WTC11 (cell line): ENCODE results near the gene PSMA3. TPM values are rescaled to one million over a fixed set of nuclear protein-coding genes. Genes with fewer than 3 reads are reported as not detected.

ENCODE experiments used
- ATAC-seq: fragments of 200-7000 bp; cut with Tn5 transposase; 2 replicates; pipeline ENCODE4 v1.10.0; 2021; ENCODE audit warnings: mild to moderate bottlenecking, moderate library complexity
- CTCF ChIA-PET: fragments of 300-600 bp; sonication (Branson Sonifier 250); formaldehyde crosslinking; loops from one replicate; lab custom pipeline; 2021; ENCODE audit warnings: antibody characterized with exemption; lab: Charles Lee
- POLR2A ChIA-PET: fragments of 350-600 bp; sonication (Branson Sonifier 250); formaldehyde crosslinking; loops from one replicate; lab custom pipeline; 2021; ENCODE audit warnings: antibody characterized with exemption; lab: Charles Lee
- DNase-seq: peaks from one replicate; pipeline ENCODE4 v3.0.0; 2021; ENCODE audit warnings: low spot score
- H3K27ac Mint-ChIP-seq: 2 replicates; pipeline ENCODE4 v1.8.0; 2021; ENCODE audit warnings: mixed read lengths
- H3K27me3 Mint-ChIP-seq: 2 replicates; pipeline ENCODE4 v1.8.0; 2021; ENCODE audit warnings: low read depth, mild to moderate bottlenecking, moderate library complexity, mixed read lengths
- H3K36me3 Mint-ChIP-seq: 2 replicates; pipeline ENCODE4 v1.8.0; 2021; ENCODE audit warnings: mixed read lengths
- H3K4me1 Mint-ChIP-seq: 2 replicates; pipeline ENCODE4 v1.8.0; 2022; ENCODE audit warnings: mixed read lengths
- H3K4me3 Mint-ChIP-seq: 2 replicates; pipeline ENCODE4 v1.8.0; 2021; ENCODE audit warnings: mild to moderate bottlenecking, moderate library complexity, mixed read lengths
- H3K9me3 Mint-ChIP-seq: 2 replicates; pipeline ENCODE4 v1.8.0; 2021; ENCODE audit warnings: mixed read lengths
- CREM ChIP-seq: sonication (generic); formaldehyde crosslinking; IDR thresholded peaks from 2 replicates; pipeline ENCODE4 v1.8.1; 2022; ENCODE audit warnings: mild to moderate bottlenecking, missing genetic modification reagents, moderate library complexity
- FOXK1 ChIP-seq: sonication (generic); formaldehyde crosslinking; IDR thresholded peaks from 2 replicates; pipeline ENCODE4 v1.8.0; 2022; ENCODE audit warnings: mild to moderate bottlenecking, moderate library complexity, missing genetic modification reagents
- JAZF1 ChIP-seq: fragments of 250-450 bp; sonication (Bioruptor Pico); IDR thresholded peaks from 2 replicates; pipeline ENCODE4 v1.9.0; 2021; ENCODE audit warnings: moderate library complexity, mild to moderate bottlenecking, inconsistent platforms
- MYBL2 ChIP-seq: sonication (generic); formaldehyde crosslinking; IDR thresholded peaks from 2 replicates; pipeline ENCODE4 v1.8.1; 2023; ENCODE audit warnings: mild to moderate bottlenecking, moderate library complexity, missing genetic modification reagents
- NFATC4 ChIP-seq: fragments of 250-450 bp; sonication (Bioruptor Pico); IDR thresholded peaks from 2 replicates; pipeline ENCODE4 v1.9.0; 2021; ENCODE audit warnings: mild to moderate bottlenecking
- NR3C1 ChIP-seq: sonication (generic); formaldehyde crosslinking; conservative IDR thresholded peaks from 2 replicates; pipeline ENCODE4 v1.8.1; 2023; ENCODE audit warnings: low read depth, mild to moderate bottlenecking, missing genetic modification reagents
- OVOL2 ChIP-seq: fragments of 250-450 bp; sonication (Bioruptor Pico); IDR thresholded peaks from 2 replicates; pipeline ENCODE4 v1.9.0; 2021; ENCODE audit warnings: mild to moderate bottlenecking, borderline replicate concordance
- PRRX2 ChIP-seq: fragments of 250-450 bp; sonication (Bioruptor Pico); IDR thresholded peaks from 2 replicates; pipeline ENCODE4 v1.8.0; 2021; ENCODE audit warnings: mild to moderate bottlenecking
- ZNF138 ChIP-seq: sonication (generic); formaldehyde crosslinking; conservative IDR thresholded peaks from 2 replicates; pipeline ENCODE4 v1.8.1; 2022; ENCODE audit warnings: mild to moderate bottlenecking, moderate library complexity, missing genetic modification reagents
- ZNF317 ChIP-seq: sonication (generic); formaldehyde crosslinking; IDR thresholded peaks from 2 replicates; pipeline ENCODE4 v1.8.1; 2023; ENCODE audit warnings: low read depth, mild to moderate bottlenecking, moderate library complexity, missing genetic modification reagents, borderline replicate concordance
- total RNA-seq: library from RNA; stranded (reverse); gene quantifications from 3 replicates; pipeline ENCODE4 v1.2.3, GENCODE V29; 2021
- TF ChIP-seq, protein P1 (sequence below): fragments of 200-600 bp; IDR thresholded peaks from 2 replicates; pipeline ENCODE4 v1.8.0; 2022; ENCODE audit warnings: antibody characterized with exemption
- TF ChIP-seq, protein P2 (sequence below): sonication (generic); formaldehyde crosslinking; IDR thresholded peaks from 2 replicates; pipeline ENCODE4 v1.8.0; 2023; ENCODE audit warnings: missing genetic modification reagents, mild to moderate bottlenecking, borderline replicate concordance
- TF ChIP-seq, protein P3 (sequence below): sonication (generic); formaldehyde crosslinking; IDR thresholded peaks from 2 replicates; pipeline ENCODE4 v1.8.0; 2022; ENCODE audit warnings: mild to moderate bottlenecking, missing genetic modification reagents
- TF ChIP-seq, protein P4 (sequence below): sonication (generic); formaldehyde crosslinking; IDR thresholded peaks from 2 replicates; pipeline ENCODE4 v1.8.0; 2022; ENCODE audit warnings: mild to moderate bottlenecking, missing genetic modification reagents
- TF ChIP-seq, protein P5 (sequence below): fragments of 250-450 bp; sonication (Bioruptor Pico); IDR thresholded peaks from 2 replicates; pipeline ENCODE4 v1.8.0; 2021; ENCODE audit warnings: mild to moderate bottlenecking
- TF ChIP-seq, protein P6 (sequence below): fragments of 250-450 bp; sonication (Bioruptor Pico); IDR thresholded peaks from 2 replicates; pipeline ENCODE4 v1.9.0; 2021; ENCODE audit warnings: mild to moderate bottlenecking
- TF ChIP-seq, protein P7 (sequence below): sonication (generic); formaldehyde crosslinking; IDR thresholded peaks from 2 replicates; pipeline ENCODE4 v1.8.0; 2022; ENCODE audit warnings: mild to moderate bottlenecking, missing genetic modification reagents
- TF ChIP-seq, protein P8 (sequence below): sonication (generic); formaldehyde crosslinking; IDR thresholded peaks from 2 replicates; pipeline ENCODE4 v1.8.1; 2023; ENCODE audit warnings: mild to moderate bottlenecking, missing genetic modification reagents

The PSMA3 gene
- total RNA-seq, 1 experiment from 2014 or later, result 286 TPM

DNA sequence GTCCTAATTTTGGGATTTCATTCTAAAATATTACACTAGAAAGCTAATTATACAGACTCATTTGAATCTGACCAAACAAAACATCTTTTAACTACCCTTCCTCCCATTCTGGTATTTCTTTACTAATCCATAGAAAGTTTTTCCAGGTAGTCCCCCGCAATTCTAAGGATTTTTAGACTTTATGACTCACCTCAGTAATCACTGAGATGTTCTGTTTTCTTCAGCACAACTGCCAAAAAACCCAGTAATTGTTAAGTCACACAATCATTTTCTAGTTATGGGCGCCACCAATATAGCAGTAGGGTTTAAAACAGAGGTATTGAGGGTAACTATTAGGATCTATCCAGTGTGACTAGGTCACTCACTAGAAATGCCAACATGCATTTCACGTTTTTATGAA lies 52.1 kb downstream of the PSMA3 start:
- DNase-seq, result no peak
- Mint-ChIP-seq H3K4me3 (no peak overlapping the region), H3K4me1 (peaks cover 14% of the 10 kb centered on the region), H3K27ac (no peak overlapping the region)
- no peak for ATAC-seq
- no peak for TF ChIP-seq FOXK1 (CRISPR knock-in tag)
- TF ChIP-seq, protein P1, sequence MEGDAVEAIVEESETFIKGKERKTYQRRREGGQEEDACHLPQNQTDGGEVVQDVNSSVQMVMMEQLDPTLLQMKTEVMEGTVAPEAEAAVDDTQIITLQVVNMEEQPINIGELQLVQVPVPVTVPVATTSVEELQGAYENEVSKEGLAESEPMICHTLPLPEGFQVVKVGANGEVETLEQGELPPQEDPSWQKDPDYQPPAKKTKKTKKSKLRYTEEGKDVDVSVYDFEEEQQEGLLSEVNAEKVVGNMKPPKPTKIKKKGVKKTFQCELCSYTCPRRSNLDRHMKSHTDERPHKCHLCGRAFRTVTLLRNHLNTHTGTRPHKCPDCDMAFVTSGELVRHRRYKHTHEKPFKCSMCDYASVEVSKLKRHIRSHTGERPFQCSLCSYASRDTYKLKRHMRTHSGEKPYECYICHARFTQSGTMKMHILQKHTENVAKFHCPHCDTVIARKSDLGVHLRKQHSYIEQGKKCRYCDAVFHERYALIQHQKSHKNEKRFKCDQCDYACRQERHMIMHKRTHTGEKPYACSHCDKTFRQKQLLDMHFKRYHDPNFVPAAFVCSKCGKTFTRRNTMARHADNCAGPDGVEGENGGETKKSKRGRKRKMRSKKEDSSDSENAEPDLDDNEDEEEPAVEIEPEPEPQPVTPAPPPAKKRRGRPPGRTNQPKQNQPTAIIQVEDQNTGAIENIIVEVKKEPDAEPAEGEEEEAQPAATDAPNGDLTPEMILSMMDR, result no peak
- TF ChIP-seq, protein P2, sequence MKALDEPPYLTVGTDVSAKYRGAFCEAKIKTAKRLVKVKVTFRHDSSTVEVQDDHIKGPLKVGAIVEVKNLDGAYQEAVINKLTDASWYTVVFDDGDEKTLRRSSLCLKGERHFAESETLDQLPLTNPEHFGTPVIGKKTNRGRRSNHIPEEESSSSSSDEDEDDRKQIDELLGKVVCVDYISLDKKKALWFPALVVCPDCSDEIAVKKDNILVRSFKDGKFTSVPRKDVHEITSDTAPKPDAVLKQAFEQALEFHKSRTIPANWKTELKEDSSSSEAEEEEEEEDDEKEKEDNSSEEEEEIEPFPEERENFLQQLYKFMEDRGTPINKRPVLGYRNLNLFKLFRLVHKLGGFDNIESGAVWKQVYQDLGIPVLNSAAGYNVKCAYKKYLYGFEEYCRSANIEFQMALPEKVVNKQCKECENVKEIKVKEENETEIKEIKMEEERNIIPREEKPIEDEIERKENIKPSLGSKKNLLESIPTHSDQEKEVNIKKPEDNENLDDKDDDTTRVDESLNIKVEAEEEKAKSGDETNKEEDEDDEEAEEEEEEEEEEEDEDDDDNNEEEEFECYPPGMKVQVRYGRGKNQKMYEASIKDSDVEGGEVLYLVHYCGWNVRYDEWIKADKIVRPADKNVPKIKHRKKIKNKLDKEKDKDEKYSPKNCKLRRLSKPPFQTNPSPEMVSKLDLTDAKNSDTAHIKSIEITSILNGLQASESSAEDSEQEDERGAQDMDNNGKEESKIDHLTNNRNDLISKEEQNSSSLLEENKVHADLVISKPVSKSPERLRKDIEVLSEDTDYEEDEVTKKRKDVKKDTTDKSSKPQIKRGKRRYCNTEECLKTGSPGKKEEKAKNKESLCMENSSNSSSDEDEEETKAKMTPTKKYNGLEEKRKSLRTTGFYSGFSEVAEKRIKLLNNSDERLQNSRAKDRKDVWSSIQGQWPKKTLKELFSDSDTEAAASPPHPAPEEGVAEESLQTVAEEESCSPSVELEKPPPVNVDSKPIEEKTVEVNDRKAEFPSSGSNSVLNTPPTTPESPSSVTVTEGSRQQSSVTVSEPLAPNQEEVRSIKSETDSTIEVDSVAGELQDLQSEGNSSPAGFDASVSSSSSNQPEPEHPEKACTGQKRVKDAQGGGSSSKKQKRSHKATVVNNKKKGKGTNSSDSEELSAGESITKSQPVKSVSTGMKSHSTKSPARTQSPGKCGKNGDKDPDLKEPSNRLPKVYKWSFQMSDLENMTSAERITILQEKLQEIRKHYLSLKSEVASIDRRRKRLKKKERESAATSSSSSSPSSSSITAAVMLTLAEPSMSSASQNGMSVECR (CRISPR knock-in tag), result no peak
- no peak for TF ChIP-seq JAZF1
- no peak for TF ChIP-seq PRRX2 (CRISPR knock-in tag)
- TF ChIP-seq, all 79 proteins: peak for 0
- Mint-ChIP-seq H3K36me3 (peaks cover 37% of the 10 kb centered on the region), H3K9me3 (no peaks in the 10 kb centered on the region), H3K27me3 (no peaks in the 10 kb centered on the region)
- POLR2A ChIA-PET, result interaction anchor here (2.3 kb wide), 1 partner anchor 52 kb away, joined by 21 read pairs; the partner anchor contains the start of gene PSMA3
- CTCF ChIA-PET, result no interaction called here

DNA sequence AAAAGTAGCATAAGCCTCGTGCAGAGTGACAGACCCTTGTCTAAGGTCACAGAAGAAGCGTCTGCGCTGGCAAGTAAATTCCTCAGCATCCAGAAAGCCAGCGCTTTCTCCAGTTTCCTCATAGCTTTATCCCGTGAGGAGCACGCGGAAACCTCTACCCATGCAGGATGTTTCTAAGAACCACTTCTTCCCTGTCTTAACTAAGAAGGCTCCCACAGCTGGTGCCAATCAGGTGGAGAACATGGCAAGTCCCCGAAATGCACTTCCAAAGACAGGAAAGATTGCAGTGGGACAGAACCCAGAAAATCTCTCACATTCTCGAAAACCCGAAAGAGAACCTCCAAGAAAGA lies 52.7 kb downstream of the PSMA3 start:
- no peaks in the 10 kb centered on the region for H3K9me3 Mint-ChIP-seq
- ChIA-PET CTCF (no interaction called here), POLR2A (interaction anchor here (1.1 to 2.3 kb wide), 3 partner anchors 39 to 98 kb away, joined by 4 to 21 read pairs (median 9); partner anchors contain the start of genes PSMA3 and TOMM20L)
- no peak overlapping the region for H3K4me3 Mint-ChIP-seq
- peaks cover 36% of the 10 kb centered on the region for H3K36me3 Mint-ChIP-seq
- DNase-seq, result no peak
- no peak for ATAC-seq
- no peaks in the 10 kb centered on the region for H3K27me3 Mint-ChIP-seq
- peaks cover 14% of the 10 kb centered on the region for H3K4me1 Mint-ChIP-seq
- H3K27ac Mint-ChIP-seq, result no peak overlapping the region
- TF ChIP-seq, protein P3, sequence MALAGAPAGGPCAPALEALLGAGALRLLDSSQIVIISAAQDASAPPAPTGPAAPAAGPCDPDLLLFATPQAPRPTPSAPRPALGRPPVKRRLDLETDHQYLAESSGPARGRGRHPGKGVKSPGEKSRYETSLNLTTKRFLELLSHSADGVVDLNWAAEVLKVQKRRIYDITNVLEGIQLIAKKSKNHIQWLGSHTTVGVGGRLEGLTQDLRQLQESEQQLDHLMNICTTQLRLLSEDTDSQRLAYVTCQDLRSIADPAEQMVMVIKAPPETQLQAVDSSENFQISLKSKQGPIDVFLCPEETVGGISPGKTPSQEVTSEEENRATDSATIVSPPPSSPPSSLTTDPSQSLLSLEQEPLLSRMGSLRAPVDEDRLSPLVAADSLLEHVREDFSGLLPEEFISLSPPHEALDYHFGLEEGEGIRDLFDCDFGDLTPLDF (CRISPR knock-in tag), result no peak
- TF ChIP-seq OVOL2 (CRISPR knock-in tag) (no peak), MYBL2 (no peak), PRRX2 (CRISPR knock-in tag) (no peak), NFATC4 (CRISPR knock-in tag) (no peak), CREM (CRISPR knock-in tag) (no peak), ZNF138 (no peak), ZNF317 (CRISPR knock-in tag) (no peak), NR3C1 (CRISPR knock-in tag) (no peak)
- TF ChIP-seq, protein P4, sequence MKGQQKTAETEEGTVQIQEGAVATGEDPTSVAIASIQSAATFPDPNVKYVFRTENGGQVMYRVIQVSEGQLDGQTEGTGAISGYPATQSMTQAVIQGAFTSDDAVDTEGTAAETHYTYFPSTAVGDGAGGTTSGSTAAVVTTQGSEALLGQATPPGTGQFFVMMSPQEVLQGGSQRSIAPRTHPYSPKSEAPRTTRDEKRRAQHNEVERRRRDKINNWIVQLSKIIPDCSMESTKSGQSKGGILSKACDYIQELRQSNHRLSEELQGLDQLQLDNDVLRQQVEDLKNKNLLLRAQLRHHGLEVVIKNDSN (CRISPR knock-in tag), result no peak
- TF ChIP-seq, protein P5, sequence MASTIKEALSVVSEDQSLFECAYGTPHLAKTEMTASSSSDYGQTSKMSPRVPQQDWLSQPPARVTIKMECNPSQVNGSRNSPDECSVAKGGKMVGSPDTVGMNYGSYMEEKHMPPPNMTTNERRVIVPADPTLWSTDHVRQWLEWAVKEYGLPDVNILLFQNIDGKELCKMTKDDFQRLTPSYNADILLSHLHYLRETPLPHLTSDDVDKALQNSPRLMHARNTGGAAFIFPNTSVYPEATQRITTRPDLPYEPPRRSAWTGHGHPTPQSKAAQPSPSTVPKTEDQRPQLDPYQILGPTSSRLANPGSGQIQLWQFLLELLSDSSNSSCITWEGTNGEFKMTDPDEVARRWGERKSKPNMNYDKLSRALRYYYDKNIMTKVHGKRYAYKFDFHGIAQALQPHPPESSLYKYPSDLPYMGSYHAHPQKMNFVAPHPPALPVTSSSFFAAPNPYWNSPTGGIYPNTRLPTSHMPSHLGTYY, result no peak
- TF ChIP-seq, protein P6, sequence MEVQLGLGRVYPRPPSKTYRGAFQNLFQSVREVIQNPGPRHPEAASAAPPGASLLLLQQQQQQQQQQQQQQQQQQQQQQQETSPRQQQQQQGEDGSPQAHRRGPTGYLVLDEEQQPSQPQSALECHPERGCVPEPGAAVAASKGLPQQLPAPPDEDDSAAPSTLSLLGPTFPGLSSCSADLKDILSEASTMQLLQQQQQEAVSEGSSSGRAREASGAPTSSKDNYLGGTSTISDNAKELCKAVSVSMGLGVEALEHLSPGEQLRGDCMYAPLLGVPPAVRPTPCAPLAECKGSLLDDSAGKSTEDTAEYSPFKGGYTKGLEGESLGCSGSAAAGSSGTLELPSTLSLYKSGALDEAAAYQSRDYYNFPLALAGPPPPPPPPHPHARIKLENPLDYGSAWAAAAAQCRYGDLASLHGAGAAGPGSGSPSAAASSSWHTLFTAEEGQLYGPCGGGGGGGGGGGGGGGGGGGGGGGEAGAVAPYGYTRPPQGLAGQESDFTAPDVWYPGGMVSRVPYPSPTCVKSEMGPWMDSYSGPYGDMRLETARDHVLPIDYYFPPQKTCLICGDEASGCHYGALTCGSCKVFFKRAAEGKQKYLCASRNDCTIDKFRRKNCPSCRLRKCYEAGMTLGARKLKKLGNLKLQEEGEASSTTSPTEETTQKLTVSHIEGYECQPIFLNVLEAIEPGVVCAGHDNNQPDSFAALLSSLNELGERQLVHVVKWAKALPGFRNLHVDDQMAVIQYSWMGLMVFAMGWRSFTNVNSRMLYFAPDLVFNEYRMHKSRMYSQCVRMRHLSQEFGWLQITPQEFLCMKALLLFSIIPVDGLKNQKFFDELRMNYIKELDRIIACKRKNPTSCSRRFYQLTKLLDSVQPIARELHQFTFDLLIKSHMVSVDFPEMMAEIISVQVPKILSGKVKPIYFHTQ (CRISPR knock-in tag), result no peak
- TF ChIP-seq, protein P7, sequence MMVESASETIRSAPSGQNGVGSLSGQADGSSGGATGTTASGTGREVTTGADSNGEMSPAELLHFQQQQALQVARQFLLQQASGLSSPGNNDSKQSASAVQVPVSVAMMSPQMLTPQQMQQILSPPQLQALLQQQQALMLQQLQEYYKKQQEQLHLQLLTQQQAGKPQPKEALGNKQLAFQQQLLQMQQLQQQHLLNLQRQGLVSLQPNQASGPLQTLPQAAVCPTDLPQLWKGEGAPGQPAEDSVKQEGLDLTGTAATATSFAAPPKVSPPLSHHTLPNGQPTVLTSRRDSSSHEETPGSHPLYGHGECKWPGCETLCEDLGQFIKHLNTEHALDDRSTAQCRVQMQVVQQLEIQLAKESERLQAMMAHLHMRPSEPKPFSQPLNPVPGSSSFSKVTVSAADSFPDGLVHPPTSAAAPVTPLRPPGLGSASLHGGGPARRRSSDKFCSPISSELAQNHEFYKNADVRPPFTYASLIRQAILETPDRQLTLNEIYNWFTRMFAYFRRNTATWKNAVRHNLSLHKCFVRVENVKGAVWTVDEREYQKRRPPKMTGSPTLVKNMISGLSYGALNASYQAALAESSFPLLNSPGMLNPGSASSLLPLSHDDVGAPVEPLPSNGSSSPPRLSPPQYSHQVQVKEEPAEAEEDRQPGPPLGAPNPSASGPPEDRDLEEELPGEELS (CRISPR knock-in tag), result no peak
- TF ChIP-seq, protein P8, sequence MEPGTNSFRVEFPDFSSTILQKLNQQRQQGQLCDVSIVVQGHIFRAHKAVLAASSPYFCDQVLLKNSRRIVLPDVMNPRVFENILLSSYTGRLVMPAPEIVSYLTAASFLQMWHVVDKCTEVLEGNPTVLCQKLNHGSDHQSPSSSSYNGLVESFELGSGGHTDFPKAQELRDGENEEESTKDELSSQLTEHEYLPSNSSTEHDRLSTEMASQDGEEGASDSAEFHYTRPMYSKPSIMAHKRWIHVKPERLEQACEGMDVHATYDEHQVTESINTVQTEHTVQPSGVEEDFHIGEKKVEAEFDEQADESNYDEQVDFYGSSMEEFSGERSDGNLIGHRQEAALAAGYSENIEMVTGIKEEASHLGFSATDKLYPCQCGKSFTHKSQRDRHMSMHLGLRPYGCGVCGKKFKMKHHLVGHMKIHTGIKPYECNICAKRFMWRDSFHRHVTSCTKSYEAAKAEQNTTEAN (CRISPR knock-in tag), result no peak
